ENCODE results near the gene CCDC12. TPM values are rescaled to one million over a fixed set of nuclear protein-coding genes. Genes with fewer than 3 reads are reported as not detected.
A peak's percentile ranks its signal among the peaks of the same experiment; 100 is the strongest.

The CCDC12 gene
- total RNA-seq, 1 experiment from 2014 or later, result 52.7 TPM

GRCh38 chr3:46954178-46954577, 22.4 kb downstream of the CCDC12 start:
- POLR2A ChIA-PET, result no interaction called here
- BruUV-seq (replicated peaks), result no TSS peak
- H3K4me3 Mint-ChIP-seq (ENCODE audit: unreplicated experiment), result no peak overlapping the region
- no peaks in the 10 kb centered on the region for H3K27me3 ChIP-seq (replicated peaks; ENCODE audit: control insufficient read depth, insufficient read depth, low read length)
- H3K27me3 Mint-ChIP-seq (ENCODE audit: insufficient read depth, unreplicated experiment), result no peaks in the 10 kb centered on the region
- no peaks in the 10 kb centered on the region for H3K36me3 ChIP-seq (ENCODE audit: control insufficient read depth, insufficient read depth, low read length)
- peaks cover 46% of the 10 kb centered on the region for H3K4me1 ChIP-seq
- peaks cover 47% of the 10 kb centered on the region for H3K36me3 Mint-ChIP-seq (ENCODE audit: insufficient read depth, unreplicated experiment)
- intact Hi-C loops (cut with micrococcal nuclease; ENCODE audit: unreplicated experiment), result no loop called here
- H3K4me3 ChIP-seq (ENCODE audit: low read depth, low read length), result no peak overlapping the region
- no peaks in the 10 kb centered on the region for H3K9me3 Mint-ChIP-seq (ENCODE audit: unreplicated experiment)
- H3K4me1 Mint-ChIP-seq (ENCODE audit: low read depth, unreplicated experiment), result peaks cover 34% of the 10 kb centered on the region
- CTCF ChIA-PET, result interaction anchor here (0.5 to 0.8 kb wide), 2 partner anchors 15 to 40 kb away, joined by 3 to 5 read pairs; no protein-coding TSS in a partner anchor
- TF ChIP-seq CTCF (IDR thresholded peaks at IDR 0.05; ENCODE audit: insufficient read depth in 1 of 2, low read depth in 1 of 2, low read length in 1 of 2, severe bottlenecking in 1 of 2, unreplicated experiment in 1 of 2), result no peak
- no peaks in the 10 kb centered on the region for H3K9me3 ChIP-seq
- H3K27ac Mint-ChIP-seq (ENCODE audit: unreplicated experiment), result peak overlapping the region; percentile 55
- no peak for DNase-seq

DNA sequence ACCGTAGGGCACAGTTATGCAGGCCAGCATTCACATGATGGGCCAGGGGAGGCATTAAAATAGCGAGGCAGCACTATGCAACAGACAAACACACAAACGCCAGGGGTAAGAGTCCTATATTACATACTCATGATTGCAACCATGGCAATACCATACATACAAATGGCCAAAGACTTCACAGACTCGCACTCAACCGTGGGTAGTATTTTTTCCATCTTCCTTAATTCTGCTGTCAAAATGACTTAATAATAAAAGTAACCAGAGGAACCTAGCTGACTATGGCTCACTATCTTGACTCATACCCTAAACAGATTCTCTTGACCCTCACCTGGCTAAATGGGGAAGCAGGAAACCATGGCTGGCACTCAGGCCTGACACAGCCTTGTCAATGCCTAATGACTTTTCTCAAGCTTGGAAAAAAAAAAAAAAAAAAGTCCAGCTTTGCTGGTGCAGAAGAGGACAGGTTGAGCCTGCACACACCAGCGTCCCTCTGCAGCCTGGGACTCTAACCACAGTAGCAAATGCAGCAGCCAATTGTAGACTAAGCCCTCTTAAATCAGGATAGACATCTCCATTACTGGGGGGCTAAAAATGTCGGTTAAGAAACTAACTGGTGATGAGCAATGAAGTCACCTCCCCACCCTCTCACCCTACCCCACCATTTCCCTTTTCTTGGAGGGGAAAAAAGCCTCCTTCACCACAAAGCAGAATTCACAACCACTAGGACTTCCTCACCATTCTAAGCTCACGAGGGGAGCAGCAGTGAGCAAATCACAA, 23.1 kb downstream of the CCDC12 start:
- H3K27ac Mint-ChIP-seq (ENCODE audit: unreplicated experiment), result peak overlapping the region; percentile 55
- TF ChIP-seq CTCF (IDR thresholded peaks at IDR 0.05; ENCODE audit: insufficient read depth in 1 of 2, low read depth in 1 of 2, low read length in 1 of 2, severe bottlenecking in 1 of 2, unreplicated experiment in 1 of 2), result no peak
- peaks cover 44% of the 10 kb centered on the region for H3K36me3 Mint-ChIP-seq (ENCODE audit: insufficient read depth, unreplicated experiment)
- intact Hi-C loops (cut with micrococcal nuclease; ENCODE audit: unreplicated experiment), result no loop called here
- H3K4me3 Mint-ChIP-seq (ENCODE audit: unreplicated experiment), result no peak overlapping the region
- peaks cover 46% of the 10 kb centered on the region for H3K4me1 ChIP-seq
- H3K27me3 Mint-ChIP-seq (ENCODE audit: insufficient read depth, unreplicated experiment), result no peaks in the 10 kb centered on the region
- ChIA-PET POLR2A (no interaction called here), CTCF (interaction anchor here (0.5 to 0.8 kb wide), 2 partner anchors 16 to 41 kb away, joined by 3 to 5 read pairs; no protein-coding TSS in a partner anchor)
- H3K9me3 ChIP-seq, result no peaks in the 10 kb centered on the region
- no TSS peak for BruUV-seq (replicated peaks)
- H3K27me3 ChIP-seq (replicated peaks; ENCODE audit: control insufficient read depth, insufficient read depth, low read length), result no peaks in the 10 kb centered on the region
- DNase-seq, result no peak
- peaks cover 34% of the 10 kb centered on the region for H3K4me1 Mint-ChIP-seq (ENCODE audit: low read depth, unreplicated experiment)
- H3K4me3 ChIP-seq (ENCODE audit: low read depth, low read length), result no peak overlapping the region
- H3K9me3 Mint-ChIP-seq (ENCODE audit: unreplicated experiment), result no peaks in the 10 kb centered on the region
- no peaks in the 10 kb centered on the region for H3K36me3 ChIP-seq (ENCODE audit: control insufficient read depth, insufficient read depth, low read length)

DNA sequence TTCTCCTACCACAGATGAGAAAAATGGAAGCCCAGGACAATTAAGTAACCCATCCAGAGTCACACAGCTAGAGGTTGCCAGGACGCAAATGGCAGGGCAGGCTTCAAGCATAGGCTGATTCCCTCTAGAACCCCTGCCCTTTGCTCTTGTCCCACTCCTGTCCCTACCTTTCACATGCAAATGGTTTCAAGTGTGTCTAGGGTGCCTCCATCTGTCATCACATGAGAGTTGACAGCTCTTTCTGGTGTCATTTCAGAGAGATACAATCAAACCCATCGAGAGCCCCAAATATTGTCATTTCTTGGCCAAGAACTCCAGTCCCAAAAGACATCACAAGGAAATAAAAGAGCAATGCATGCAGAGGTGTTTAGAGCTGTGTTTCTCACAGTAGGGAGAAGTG, 23.7 kb downstream of the CCDC12 start:
- BruUV-seq (replicated peaks), result no TSS peak
- Histone ChIP-seq H3K36me3 (ENCODE audit: control insufficient read depth, insufficient read depth, low read length) (no peaks in the 10 kb centered on the region), H3K4me3 (ENCODE audit: low read depth, low read length) (no peak overlapping the region), H3K9me3 (no peaks in the 10 kb centered on the region), H3K4me1 (peaks cover 44% of the 10 kb centered on the region), H3K27me3 (replicated peaks; ENCODE audit: control insufficient read depth, insufficient read depth, low read length) (no peaks in the 10 kb centered on the region)
- ChIA-PET CTCF (no interaction called here), POLR2A (no interaction called here)
- peaks cover 34% of the 10 kb centered on the region for H3K4me1 Mint-ChIP-seq (ENCODE audit: low read depth, unreplicated experiment)
- no peaks in the 10 kb centered on the region for H3K27me3 Mint-ChIP-seq (ENCODE audit: insufficient read depth, unreplicated experiment)
- no peak overlapping the region for H3K4me3 Mint-ChIP-seq (ENCODE audit: unreplicated experiment)
- intact Hi-C loops (cut with micrococcal nuclease; ENCODE audit: unreplicated experiment), result no loop called here
- no peak for DNase-seq
- no peak overlapping the region for H3K27ac Mint-ChIP-seq (ENCODE audit: unreplicated experiment)
- H3K36me3 Mint-ChIP-seq (ENCODE audit: insufficient read depth, unreplicated experiment), result peaks cover 41% of the 10 kb centered on the region
- no peaks in the 10 kb centered on the region for H3K9me3 Mint-ChIP-seq (ENCODE audit: unreplicated experiment)
- TF ChIP-seq CTCF (IDR thresholded peaks at IDR 0.05; ENCODE audit: insufficient read depth in 1 of 2, low read depth in 1 of 2, low read length in 1 of 2, severe bottlenecking in 1 of 2, unreplicated experiment in 1 of 2), result no peak
